PFSK-1 (cell line): ENCODE results near the gene VENTX.

Experiments
- FOXP2 ChIP-seq: optimal IDR thresholded peaks from 2 replicates; pipeline ENCODE3; 2011; ENCODE audit warnings: borderline replicate concordance, control low read depth, inconsistent platforms; ENCODE audit not compliant: insufficient read depth; ENCODE audit errors: extremely low read length, extremely low read depth
- POLR2AphosphoS5 ChIP-seq: IDR thresholded peaks from 2 replicates; pipeline ENCODE4 v1.6.1; 2012; ENCODE audit warnings: low read depth, mild to moderate bottlenecking, control low read depth, low read length, moderate library complexity

- TF ChIP-seq FOXP2 (no peak), POLR2AphosphoS5 (no peak)
Observed at GRCh38 chr10:133251388-133252222, 13.9 kb downstream of the VENTX start.
